Suppressor macrophage treated with lipopolysaccharide for 4 hours (primary cell): ENCODE data around the gene HIVEP1.
A peak's percentile ranks its signal among the peaks of the same experiment; 100 is the strongest.
"Not testable (repeated sequence)": the region's sequence is repeated elsewhere in the genome, so short reads cannot be mapped to it uniquely, and the experiment has no call there.

Experiments
- DNase-seq: peaks from one replicate; pipeline ENCODE4 v3.0.0-alpha.2; 2020

Gene HIVEP1

DNA sequence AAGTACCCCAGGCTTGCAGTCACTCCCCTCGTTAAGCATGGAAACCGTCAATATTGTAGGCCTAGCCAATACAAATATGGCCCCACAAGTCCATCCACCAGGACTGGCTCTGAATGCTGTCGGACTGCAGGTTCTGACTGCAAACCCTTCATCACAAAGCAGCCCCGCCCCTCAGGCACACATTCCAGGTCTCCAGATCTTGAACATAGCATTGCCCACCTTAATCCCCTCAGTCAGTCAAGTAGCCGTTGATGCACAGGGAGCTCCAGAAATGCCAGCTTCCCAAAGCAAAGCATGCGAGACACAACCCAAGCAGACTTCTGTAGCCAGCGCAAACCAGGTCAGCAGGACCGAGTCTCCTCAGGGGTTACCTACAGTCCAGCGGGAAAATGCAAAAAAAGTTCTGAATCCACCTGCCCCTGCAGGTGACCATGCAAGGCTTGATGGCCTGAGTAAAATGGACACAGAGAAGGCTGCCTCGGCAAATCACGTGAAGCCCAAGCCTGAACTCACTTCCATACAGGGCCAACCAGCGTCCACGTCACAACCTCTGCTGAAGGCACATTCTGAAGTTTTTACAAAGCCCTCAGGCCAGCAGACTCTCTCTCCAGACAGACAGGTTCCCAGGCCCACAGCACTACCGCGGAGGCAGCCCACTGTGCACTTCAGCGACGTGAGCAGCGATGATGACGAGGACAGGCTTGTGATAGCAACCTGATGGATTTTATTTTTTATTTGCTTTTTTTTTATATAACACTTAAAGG, 151.8 kb downstream of the HIVEP1 start:
- DNase-seq = no peak

DNA sequence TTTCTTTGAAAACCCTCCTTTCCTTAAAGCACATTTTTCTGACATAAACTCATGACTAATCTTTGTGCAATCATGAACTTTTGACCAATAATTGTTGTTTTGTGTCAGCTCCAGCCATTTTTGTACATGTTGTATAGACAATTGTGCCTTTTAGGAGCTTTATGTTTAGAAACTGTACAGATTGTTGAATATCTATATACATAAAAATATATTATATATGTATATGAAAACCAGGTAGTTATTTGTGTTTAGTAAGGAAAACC, 152.3 kb downstream of the HIVEP1 start:
- no peak for DNase-seq

DNA sequence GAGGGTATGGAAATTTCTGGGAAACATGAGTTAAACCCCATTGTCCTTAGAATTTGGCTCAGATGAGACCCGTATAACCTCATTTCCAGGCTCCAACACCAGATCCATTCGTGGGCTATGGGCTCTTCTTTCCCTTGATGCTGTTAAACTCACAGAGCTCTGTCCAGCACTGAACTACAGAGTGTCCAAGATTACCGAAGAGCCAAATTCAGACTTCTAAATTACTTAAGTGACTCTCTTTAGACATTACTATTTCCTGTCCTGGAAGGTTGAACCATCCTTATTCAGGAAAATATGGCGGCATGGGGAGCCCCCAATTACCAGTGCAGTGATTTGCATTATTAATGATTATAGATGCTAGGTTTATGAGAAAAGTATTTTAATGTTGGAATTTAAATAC, 153.2 kb downstream of the HIVEP1 start:
- DNase-seq = no peak

GRCh38 chr6:12165722-12166280, 153.7 kb downstream of the HIVEP1 start:
- no peak for DNase-seq

GRCh38 chr6:12169377-12169776, 157.3 kb downstream of the HIVEP1 start:
- DNase-seq = no peak

GRCh38 chr6:12170351-12171092, 158.4 kb downstream of the HIVEP1 start:
- DNase-seq = peak; percentile 28

GRCh38 chr6:12171717-12172116, 159.6 kb downstream of the HIVEP1 start:
- no peak for DNase-seq

- no peak for DNase-seq
These were observed 160.5 kb downstream of the HIVEP1 start for GRCh38 chr6:12172572-12172971.

- no peak for DNase-seq
These were observed 161.1 kb downstream of the HIVEP1 start for GRCh38 chr6:12173181-12173580.

- DNase-seq = no peak
These were observed 161.5 kb downstream of the HIVEP1 start for GRCh38 chr6:12173661-12174060.

- peak; percentile 7 for DNase-seq
These were observed 162.8 kb downstream of the HIVEP1 start for GRCh38 chr6:12174878-12175277.

DNA sequence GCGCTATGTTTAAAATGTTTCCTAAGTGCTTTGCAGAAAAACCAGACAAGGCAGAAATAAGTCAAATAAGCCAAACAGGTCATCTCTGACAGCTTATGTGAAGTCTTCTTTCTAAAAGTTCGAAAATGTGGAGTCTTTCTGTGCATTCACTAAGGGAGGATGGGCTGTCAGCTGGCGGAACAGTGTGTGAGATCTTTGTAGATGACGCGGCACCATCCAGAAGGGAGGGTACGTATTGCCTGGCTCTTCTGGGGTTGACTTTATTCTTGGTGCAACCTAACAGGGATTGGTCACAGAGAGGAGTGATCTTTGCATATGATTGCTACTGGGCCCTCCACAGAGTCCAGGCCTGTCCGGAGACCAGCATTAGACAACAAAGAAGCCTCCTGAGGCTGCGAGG, 163.5 kb downstream of the HIVEP1 start:
- DNase-seq = no peak

DNA sequence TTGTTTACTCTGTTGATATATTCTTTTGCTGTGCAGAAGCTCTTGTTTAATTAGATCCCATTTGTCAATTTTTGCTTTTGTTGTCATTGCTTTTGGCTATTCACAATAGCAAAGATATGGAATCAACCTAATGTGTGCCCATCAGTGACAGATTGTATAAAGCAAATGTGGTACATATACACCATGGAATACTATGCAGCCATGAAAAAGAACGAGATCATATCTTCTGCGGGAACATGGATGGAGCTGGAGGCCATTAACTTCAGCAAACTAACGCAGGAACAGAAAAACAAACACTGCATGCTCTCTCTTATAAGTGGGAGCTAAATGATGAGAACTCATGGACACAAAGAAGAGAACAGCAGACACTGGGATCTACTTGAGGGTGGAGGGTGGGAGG, 164.7 kb downstream of the HIVEP1 start:
- not testable (repeated sequence) for DNase-seq

DNA sequence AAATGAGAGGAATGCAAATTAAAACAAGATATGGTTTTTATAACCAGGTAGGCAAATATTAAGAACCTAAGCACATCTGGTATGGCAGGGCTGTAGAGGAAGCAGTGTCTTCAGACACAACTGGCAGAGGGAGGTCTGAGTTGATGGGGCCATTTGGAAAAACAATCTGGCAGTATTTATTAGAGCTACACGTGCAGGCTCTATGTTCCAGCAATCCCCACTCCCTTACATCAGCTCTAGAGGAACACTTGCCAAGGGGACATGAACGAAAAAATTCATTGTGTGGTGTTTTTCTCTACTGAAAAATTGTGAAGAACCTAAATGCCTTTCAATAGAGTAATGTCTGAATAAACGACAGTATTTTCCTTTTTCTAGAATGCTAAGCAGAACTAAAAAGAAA, 166.4 kb downstream of the HIVEP1 start:
- no peak for DNase-seq

- DNase-seq = no peak
These were observed 169.4 kb downstream of the HIVEP1 start for GRCh38 chr6:12181481-12181880.

- no peak for DNase-seq
These were observed 170.6 kb downstream of the HIVEP1 start for GRCh38 chr6:12182676-12183075.

DNA sequence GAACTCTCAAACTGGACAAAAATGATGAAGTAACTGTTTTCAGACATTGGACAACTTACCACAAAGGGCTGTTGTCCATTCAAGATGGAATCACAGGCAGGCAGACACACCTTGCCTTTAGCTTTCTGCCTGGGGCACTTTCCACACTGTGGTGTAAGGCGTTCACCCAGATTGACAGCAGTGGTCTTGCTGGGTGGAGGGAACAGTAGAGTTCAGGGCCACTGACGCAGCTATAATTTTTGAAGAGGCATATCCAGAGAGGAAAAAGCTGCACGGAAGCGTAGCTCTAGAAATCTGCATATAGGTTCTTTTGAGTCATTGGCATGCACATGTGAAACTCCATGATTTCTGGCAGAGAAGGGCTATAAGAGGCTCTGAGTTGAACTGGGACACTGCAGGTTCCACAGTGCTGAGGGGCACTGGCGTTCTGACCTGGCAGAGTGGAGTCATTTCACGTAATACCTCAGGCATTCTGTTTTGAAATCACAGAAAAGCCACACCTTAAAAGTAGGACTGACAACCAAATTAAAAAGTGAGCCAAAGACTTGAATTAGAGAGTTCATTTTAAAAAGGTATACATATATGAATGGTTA, 173.1 kb downstream of the HIVEP1 start:
- no peak for DNase-seq

GRCh38 chr6:12186528-12186927, 174.4 kb downstream of the HIVEP1 start:
- DNase-seq = no peak

DNA sequence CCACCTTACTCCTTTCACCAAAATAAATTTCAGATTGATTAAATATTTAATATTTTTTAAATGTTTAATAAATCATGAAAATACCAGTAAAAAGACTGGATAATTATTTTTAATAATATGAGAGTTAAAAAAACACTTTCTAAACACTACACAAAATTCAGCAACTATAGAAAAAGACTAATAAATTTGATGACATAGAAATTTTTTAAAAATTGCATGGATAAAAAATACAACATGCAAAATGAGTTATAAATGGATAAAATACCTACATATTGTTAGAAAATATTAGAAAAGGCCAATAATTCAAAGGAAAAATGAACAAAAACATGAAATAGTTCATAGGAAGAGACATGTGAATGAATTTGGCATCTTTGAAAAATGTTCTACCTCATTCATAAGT, 177.0 kb downstream of the HIVEP1 start:
- DNase-seq = no peak

DNA sequence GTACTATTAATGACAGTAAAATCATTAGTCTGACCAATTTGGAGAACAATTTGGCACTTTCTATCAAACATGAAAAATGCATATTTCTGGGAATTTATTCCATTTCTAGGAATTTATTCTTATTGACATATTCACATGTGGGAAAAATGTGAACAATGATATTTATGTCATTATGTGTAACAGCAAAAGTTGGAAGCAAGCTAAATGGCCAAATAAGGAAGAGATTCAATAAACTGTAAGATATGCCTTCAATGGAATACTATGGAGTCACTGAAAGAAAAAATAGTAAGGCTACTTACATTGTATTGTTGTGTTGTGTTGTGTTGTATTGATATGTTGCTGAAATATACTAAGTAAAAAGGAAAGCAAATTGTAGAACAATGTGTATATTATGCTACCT, 177.5 kb downstream of the HIVEP1 start:
- DNase-seq = no peak

GRCh38 chr6:12190252-12190651, 178.1 kb downstream of the HIVEP1 start:
- no peak for DNase-seq

- DNase-seq = no peak
These were observed 184.3 kb downstream of the HIVEP1 start for GRCh38 chr6:12196326-12196936.

GRCh38 chr6:12198851-12199250, 186.7 kb downstream of the HIVEP1 start:
- no peak for DNase-seq
